ENCODE data around the gene ATG5. TPM values are rescaled to one million over a fixed set of nuclear protein-coding genes. Genes with fewer than 3 reads are reported as not detected.

The ATG5 gene
- total and polyA plus RNA-seq, 9 of the 15 experiments (the other 6 are each of a cell fraction or from before 2014, with no cell fraction given): 29.0 to 80.0 (median 53.2) TPM

DNA sequence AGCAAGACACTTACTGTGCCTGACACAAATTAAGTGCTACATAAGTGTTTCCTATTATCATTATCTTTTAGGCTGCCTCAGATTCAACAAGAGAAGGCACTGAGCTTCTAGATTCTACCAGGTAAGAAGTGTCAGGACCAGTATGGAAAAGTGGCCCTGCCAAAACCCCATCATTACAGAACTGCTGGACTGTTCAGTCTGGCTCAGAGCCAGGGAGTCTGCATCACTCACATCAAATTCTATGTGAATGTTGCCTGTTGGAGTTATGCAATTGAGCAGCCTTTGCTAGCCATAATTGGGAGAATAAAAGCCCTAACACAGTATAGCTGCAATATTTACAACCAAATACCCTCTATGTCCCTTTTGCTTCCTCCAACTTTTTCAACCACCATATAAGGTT, 70.9 kb downstream of the ATG5 start:
- ATAC-seq: no peak; the same call in 2 of the 3 replicates
- TF ChIP-seq NFIC (IDR thresholded peaks at IDR 0.05): peak; percentile 70
- TF ChIP-seq CBX2 (IDR thresholded peaks at IDR 0.05; ENCODE audit: insufficient read depth, low read length, poor library complexity, severe bottlenecking): no peak
- TF ChIP-seq TCF7L2 (IDR thresholded peaks at IDR 0.05; ENCODE audit: low read depth, low read length): no peak
- no peak for TF ChIP-seq MEF2D (tag; conservative IDR thresholded peaks at IDR 0.05; ENCODE audit: low read depth)
- TF ChIP-seq FOXA1 (IDR thresholded peaks at IDR 0.05; ENCODE audit: borderline replicate concordance): no peak
- TF ChIP-seq ZNF316 (IDR thresholded peaks at IDR 0.05): no peak
- TF ChIP-seq ZNF77 (CRISPR knock-in tag; IDR thresholded peaks at IDR 0.05): no peak
- TF ChIP-seq ZNF384 (IDR thresholded peaks at IDR 0.05; ENCODE audit: low read depth, low read length): no peak
- TF ChIP-seq CEBPB (tag; IDR thresholded peaks at IDR 0.05): peak; percentile 78
- TF ChIP-seq HSF4 (CRISPR knock-in tag; IDR thresholded peaks at IDR 0.05; ENCODE audit: borderline replicate concordance): no peak
- no peak for TF ChIP-seq EZH2 (IDR thresholded peaks at IDR 0.05; ENCODE audit: borderline replicate concordance, low read depth, low read length)
- no peak for TF ChIP-seq RBBP5 (IDR thresholded peaks at IDR 0.05; ENCODE audit: borderline replicate concordance, insufficient read depth, low read length, poor library complexity, severe bottlenecking)
- TF ChIP-seq SMARCB1 (IDR thresholded peaks at IDR 0.05; ENCODE audit: insufficient read length, low read depth): no peak
- no peak for TF ChIP-seq HEY1 (CRISPR knock-in tag; IDR thresholded peaks at IDR 0.05; ENCODE audit: borderline replicate concordance)
- no peak for TF ChIP-seq CREM (IDR thresholded peaks at IDR 0.05; ENCODE audit: low read depth)
- no peak for TF ChIP-seq SREBF1 (IDR thresholded peaks at IDR 0.05; ENCODE audit: borderline replicate concordance, low read depth, low read length)
- peak; percentile 34; the same call in 1 of the 2 replicates for TF ChIP-seq CEBPG (CRISPR knock-in tag; IDR thresholded peaks at IDR 0.05)
- TF ChIP-seq CEBPG (tag; conservative IDR thresholded peaks at IDR 0.05 in 1 of 2, IDR thresholded peaks at IDR 0.05 in 1 of 2): peak in 1 of 2 experiments; percentile 36; a peak in 2 of 4 replicates
- TF ChIP-seq SRSF1 (IDR thresholded peaks at IDR 0.05; ENCODE audit: low read depth, low read length): no peak
- TF ChIP-seq TFAM (CRISPR knock-in tag; conservative IDR thresholded peaks at IDR 0.05): no peak
- TF ChIP-seq NFIX (CRISPR knock-in tag; IDR thresholded peaks at IDR 0.05; ENCODE audit: low read depth): no peak
- Histone ChIP-seq H3K9me3 (replicated peaks; ENCODE audit: control insufficient read depth, insufficient read depth, low read depth, low read length) (no peaks in the 10 kb centered on the region), H3K4me2 (ENCODE audit: insufficient read depth, low read length) (no peak overlapping the region), H3K27ac (ENCODE audit: extremely low read depth, low read depth, low read length) (no peak overlapping the region), H4K20me1 (replicated peaks; ENCODE audit: control insufficient read depth, insufficient read depth, low read length) (no peaks in the 10 kb centered on the region; the same call in 1 of the 2 replicates), H3K27me3 (ENCODE audit: control insufficient read depth in 2 of 2, insufficient read depth in 2 of 2, low read length in 2 of 2) (no peaks in the 10 kb centered on the region), H3K79me2 (ENCODE audit: control insufficient read depth, insufficient read depth, low read length) (peaks cover 55% of the 10 kb centered on the region), H3K36me3 (ENCODE audit: control insufficient read depth, insufficient read depth, low read length) (peaks cover 7% of the 10 kb centered on the region), H3K4me3 (no peak overlapping the region), H3K4me1 (replicated peaks in 1 of 2; ENCODE audit: control insufficient read depth in 2 of 2, insufficient read depth in 2 of 2, low read length in 2 of 2) (peaks cover 0 to 6% of the 10 kb centered on the region in 2 experiments; a peak in 1 of 5 replicates), H2AFZ (ENCODE audit: low read depth, low read length) (no peak overlapping the region), H3K9ac (ENCODE audit: insufficient read depth in 1 of 2, low read depth in 2 of 2, low read length in 2 of 2) (no peak overlapping the region), H3K9me1 (ENCODE audit: control insufficient read depth, insufficient read depth, low read length) (no peaks in the 10 kb centered on the region)
- in situ Hi-C loops (cut with MboI) (no loop called here), intact Hi-C loops (cut with micrococcal nuclease) (no loop called here)
- POLR2A ChIA-PET: no interaction called here
- FAIRE-seq: no peak
- DNase-seq (ENCODE audit: extremely low read depth in 1 of 4, low spot score in 3 of 4): peak in 1 of 4 experiments; percentile 11
- CTCF ChIA-PET (ENCODE audit: low intra/inter-chr PET ratio): no interaction called here
- BruUV-seq (replicated peaks): no TSS peak

Data from K562 (cell line).